Ecto neural progenitor cell (in vitro differentiated cells): ENCODE measurements around the gene PEX16.
A peak's percentile ranks its signal among the peaks of the same experiment; 100 is the strongest.

Experiments
- DNase-seq: peaks from one replicate; pipeline ENCODE4 v3.0.0-alpha.2; 2018; ENCODE audit warnings: low spot score

PEX16 gene

GRCh38 chr11:45930951-45931570, 13.4 kb upstream of the PEX16 start:
- DNase-seq: no peak

GRCh38 chr11:45930031-45930794, 12.5 kb upstream of the PEX16 start:
- DNase-seq: peak; percentile 39

GRCh38 chr11:45929486-45930030, 11.9 kb upstream of the PEX16 start:
- DNase-seq: no peak

GRCh38 chr11:45928535-45929215, 11.0 kb upstream of the PEX16 start:
- DNase-seq: peak; percentile 46

GRCh38 chr11:45927684-45928413, 10.2 kb upstream of the PEX16 start:
- no peak for DNase-seq

- DNase-seq: peak; percentile 38
Measured at GRCh38 chr11:45927332-45927683, 9.6 kb upstream of the PEX16 start.

- DNase-seq: no peak
Measured at GRCh38 chr11:45926536-45927331, 9.1 kb upstream of the PEX16 start.

- DNase-seq: peak; percentile 49
Measured at GRCh38 chr11:45926001-45926401, 8.3 kb upstream of the PEX16 start.

- DNase-seq: no peak
Measured at GRCh38 chr11:45925550-45925949, 7.9 kb upstream of the PEX16 start.

GRCh38 chr11:45924927-45925326, 7.2 kb upstream of the PEX16 start:
- DNase-seq: no peak

GRCh38 chr11:45924036-45924915, 6.6 kb upstream of the PEX16 start:
- DNase-seq: peak; percentile 45

- peak; percentile 85 for DNase-seq
Measured at GRCh38 chr11:45922425-45923082, 4.9 kb upstream of the PEX16 start, which contains the start of gene LARGE2. LARGE2 (plus strand) TSS chr11:45922656; CDS start chr11:45922883, 227 bp downstream.

GRCh38 chr11:45921561-45922424, 4.1 kb upstream of the PEX16 start:
- peak; percentile 69 for DNase-seq

GRCh38 chr11:45920531-45921477, 3.1 kb upstream of the PEX16 start:
- no peak for DNase-seq

- peak; percentile 68 for DNase-seq
Measured at GRCh38 chr11:45919806-45920530, 2.3 kb upstream of the PEX16 start.

GRCh38 chr11:45918962-45919675, 1.4 kb upstream of the PEX16 start:
- DNase-seq: no peak
